WTC11 (cell line): Measurements from ENCODE around the gene MRPL52. TPM values are rescaled to one million over a fixed set of nuclear protein-coding genes. Genes with fewer than 3 reads are reported as not detected.
"Not testable (repeated sequence)": the region's sequence is repeated elsewhere in the genome, so short reads cannot be mapped to it uniquely, and the experiment has no call there.

Experiments used
- ATAC-seq: fragments of 200-7000 bp; cut with Tn5 transposase; 2 replicates; pipeline ENCODE4 v1.10.0; 2021; ENCODE audit warnings: mild to moderate bottlenecking, moderate library complexity
- CTCF ChIA-PET: fragments of 300-600 bp; sonication (Branson Sonifier 250); formaldehyde crosslinking; loops from one replicate; lab custom pipeline; 2021; ENCODE audit warnings: antibody characterized with exemption; lab: Charles Lee
- POLR2A ChIA-PET: fragments of 350-600 bp; sonication (Branson Sonifier 250); formaldehyde crosslinking; loops from one replicate; lab custom pipeline; 2021; ENCODE audit warnings: antibody characterized with exemption; lab: Charles Lee
- DNase-seq: peaks from one replicate; pipeline ENCODE4 v3.0.0; 2021; ENCODE audit warnings: low spot score
- H3K27ac Mint-ChIP-seq: 2 replicates; pipeline ENCODE4 v1.8.0; 2021; ENCODE audit warnings: mixed read lengths
- H3K27me3 Mint-ChIP-seq: 2 replicates; pipeline ENCODE4 v1.8.0; 2021; ENCODE audit warnings: low read depth, mild to moderate bottlenecking, moderate library complexity, mixed read lengths
- H3K36me3 Mint-ChIP-seq: 2 replicates; pipeline ENCODE4 v1.8.0; 2021; ENCODE audit warnings: mixed read lengths
- H3K4me1 Mint-ChIP-seq: 2 replicates; pipeline ENCODE4 v1.8.0; 2022; ENCODE audit warnings: mixed read lengths
- H3K4me3 Mint-ChIP-seq: 2 replicates; pipeline ENCODE4 v1.8.0; 2021; ENCODE audit warnings: mild to moderate bottlenecking, moderate library complexity, mixed read lengths
- H3K9me3 Mint-ChIP-seq: 2 replicates; pipeline ENCODE4 v1.8.0; 2021; ENCODE audit warnings: mixed read lengths
- ARID4B ChIP-seq: sonication (generic); formaldehyde crosslinking; IDR thresholded peaks from 2 replicates; pipeline ENCODE4 v1.8.0; 2023; ENCODE audit warnings: missing genetic modification reagents, mild to moderate bottlenecking, borderline replicate concordance
- CREM ChIP-seq: sonication (generic); formaldehyde crosslinking; IDR thresholded peaks from 2 replicates; pipeline ENCODE4 v1.8.1; 2022; ENCODE audit warnings: mild to moderate bottlenecking, missing genetic modification reagents, moderate library complexity
- HMGA2 ChIP-seq: fragments of 250-450 bp; sonication (Bioruptor Pico); IDR thresholded peaks from 2 replicates; pipeline ENCODE4 v1.4.0; 2021; ENCODE audit warnings: mild to moderate bottlenecking, moderate library complexity
- JAZF1 ChIP-seq: fragments of 250-450 bp; sonication (Bioruptor Pico); IDR thresholded peaks from 2 replicates; pipeline ENCODE4 v1.9.0; 2021; ENCODE audit warnings: moderate library complexity, mild to moderate bottlenecking, inconsistent platforms
- MAX ChIP-seq: sonication (generic); formaldehyde crosslinking; IDR thresholded peaks from 2 replicates; pipeline ENCODE4 v1.8.0; 2022; ENCODE audit warnings: mild to moderate bottlenecking, missing genetic modification reagents
- MLX ChIP-seq: sonication (generic); formaldehyde crosslinking; IDR thresholded peaks from 2 replicates; pipeline ENCODE4 v1.8.1; 2023; ENCODE audit warnings: mild to moderate bottlenecking, missing genetic modification reagents, moderate library complexity
- total RNA-seq: library from RNA; stranded (reverse); gene quantifications from 3 replicates; pipeline ENCODE4 v1.2.3, GENCODE V29; 2021

Gene MRPL52
- total RNA-seq, 1 experiment from 2014 or later: 170 TPM

GRCh38 chr14:22854963-22855724, 25.5 kb downstream of the MRPL52 start:
- ChIA-PET POLR2A (interaction anchor here (1.5 kb wide), 1 partner anchor 32 kb away, joined by 7 read pairs; no protein-coding TSS in a partner anchor), CTCF (interaction anchor here (0.6 to 10.1 kb wide), 15 partner anchors 10 to 298 kb away, joined by 3 to 280 read pairs (median 3); partner anchors contain the start of genes LRP10, MMP14, OXA1L and RBM23)
- Mint-ChIP-seq H3K4me3 (no peak overlapping the region), H3K27me3 (no peaks in the 10 kb centered on the region), H3K27ac (no peak overlapping the region), H3K4me1 (peaks cover 4% of the 10 kb centered on the region), H3K9me3 (peaks cover 5% of the 10 kb centered on the region; the same call in 1 of the 2 replicates), H3K36me3 (no peaks in the 10 kb centered on the region)
- ATAC-seq (no peak), DNase-seq (no peak)
- TF ChIP-seq MAX (CRISPR knock-in tag) (no peak), ARID4B (CRISPR knock-in tag) (no peak), CREM (CRISPR knock-in tag) (no peak), MLX (no peak), JAZF1 (no peak)

GRCh38 chr14:22856428-22856827, 26.7 kb downstream of the MRPL52 start:
- DNase-seq (no peak), ATAC-seq (no peak)
- Mint-ChIP-seq H3K27me3 (no peaks in the 10 kb centered on the region), H3K36me3 (no peaks in the 10 kb centered on the region), H3K4me3 (no peak overlapping the region), H3K4me1 (peaks cover 4% of the 10 kb centered on the region), H3K27ac (no peak overlapping the region), H3K9me3 (peaks cover 5% of the 10 kb centered on the region; the same call in 1 of the 2 replicates)
- TF ChIP-seq HMGA2 (CRISPR knock-in tag) (peak; percentile 91), JAZF1 (no peak), ARID4B (CRISPR knock-in tag) (no peak)
- CTCF ChIA-PET: interaction anchor here (10.1 kb wide), 1 partner anchor 35 kb away, joined by 280 read pairs; no protein-coding TSS in a partner anchor
- POLR2A ChIA-PET: no interaction called here

- H3K27me3 Mint-ChIP-seq, H3K4me3 Mint-ChIP-seq, H3K9me3 Mint-ChIP-seq, H3K27ac Mint-ChIP-seq, H3K36me3 Mint-ChIP-seq, H3K4me1 Mint-ChIP-seq, DNase-seq, ATAC-seq: not testable (repeated sequence)
- POLR2A ChIA-PET: interaction anchor here (0.6 to 1.0 kb wide), 2 partner anchors 8 to 77 kb away, joined by 3 to 5 read pairs; no protein-coding TSS in a partner anchor
- CTCF ChIA-PET: interaction anchor here (0.6 to 5.5 kb wide), 4 partner anchors 12 to 303 kb away, joined by 3 to 19 read pairs (median 4); no protein-coding TSS in a partner anchor
Observed at GRCh38 chr14:22860377-22860776, 30.7 kb downstream of the MRPL52 start.
